Kidney (tissue), 14 donors: ENCODE data around the gene ZC3H13. TPM values are rescaled to one million over a fixed set of nuclear protein-coding genes. Genes with fewer than 3 reads are reported as not detected.

Experiments
- DNase-seq, 5 donors: peaks; one replicate each; pipeline ENCODE4 v3.0.0-alpha.2; 2013 to 2020
- FAIRE-seq: peaks from 2 replicates; lab custom pipeline; 2012; peaks lifted over from hg19 to GRCh38; lab: Jason Lieb, UNC
- H3K27ac ChIP-seq, 2 donors: one replicate each; pipeline ENCODE4 v1.7.0; 2013; ENCODE audit warnings: low read depth in 2 of 2, low read length in 2 of 2, inconsistent platforms in 1 of 2
- H3K27me3 ChIP-seq: one replicate; pipeline ENCODE4 v1.7.1; 2013; ENCODE audit warnings: low read length, inconsistent platforms; ENCODE audit not compliant: control insufficient read depth, insufficient read depth
- H3K36me3 ChIP-seq, 3 donors: one replicate each; pipeline versions ENCODE4 v1.7.0 to v1.7.1; 2013; ENCODE audit warnings: low read length in 3 of 3, control low read depth in 1 of 3, inconsistent platforms in 1 of 3; ENCODE audit not compliant: insufficient read depth in 3 of 3, control insufficient read depth in 2 of 3
- H3K4me1 ChIP-seq, 3 donors: one replicate each; pipeline versions ENCODE4 v1.7.0 to v1.7.1; 2013; ENCODE audit warnings: low read length in 3 of 3, inconsistent platforms in 1 of 3, low read depth in 1 of 3; ENCODE audit not compliant: control insufficient read depth in 2 of 3, insufficient read depth in 2 of 3
- H3K4me3 ChIP-seq, 3 donors: one replicate each; pipeline versions ENCODE4 v1.7.0 to v1.8.1; 2013; ENCODE audit warnings: low read length in 3 of 3, control low read depth in 1 of 3, inconsistent platforms in 1 of 3
- H3K9ac ChIP-seq, 3 donors: one replicate each; pipeline versions ENCODE4 v1.7.0 to v1.7.1; 2013; ENCODE audit warnings: low read length in 3 of 3, control low read depth in 1 of 3, inconsistent platforms in 1 of 3
- H3K9me3 ChIP-seq, 3 donors: one replicate each; pipeline versions ENCODE4 v1.7.0 to v1.7.1; 2013; ENCODE audit warnings: low read length in 3 of 3, control low read depth in 1 of 3, inconsistent platforms in 1 of 3; ENCODE audit not compliant: control insufficient read depth in 2 of 3, insufficient read depth in 1 of 3
- intact Hi-C: fragments of 100-400 bp; cut with DNase I; formaldehyde crosslinking; loops from one replicate; pipeline ENCODE4 v1.11.1; 2022
- polyA plus RNA-seq: library from polyadenylated mRNA; stranded (reverse); fragments of 350-450 nt; fragmentation: Illumina TruSeq; extraction: RNeasy Lipid Tissue Mini Kit (QIAGEN cat#74804); gene quantifications from one replicate; pipeline ENCODE4 v1.2.3, GENCODE V29; 2014; ENCODE audit warnings: low read depth, low replicate concordance; ENCODE audit not compliant: insufficient read depth
- total RNA-seq: library from RNA; stranded (reverse); fragmentation: NEBNext Ultra II Directional; extraction: Animal tissue kit (Norgen Biotek cat#: 25700); gene quantifications from one replicate; pipeline ENCODE4 v1.2.1, GENCODE V29; 2021
- TF ChIP-seq, protein P1 (sequence below): IDR thresholded peaks from 3 replicates; pipeline ENCODE4 v1.5.1; 2012; ENCODE audit warnings: mild to moderate bottlenecking, moderate library complexity, borderline replicate concordance; ENCODE audit not compliant: insufficient read depth; ENCODE audit errors: extremely low read depth
- donor health status: control.
- donor health status: control.
- donor health status: control.
- donor health status: control.
- donor health status: control.
- donor health status: DM: yes; HTN: yes; CAD: no.
- donor health status: Normal renal cell carcinoma (clear cell type).

ZC3H13 gene
- total and polyA plus RNA-seq, 2 donors from 2014 or later, result 6.4 to 53.1 TPM

DNA sequence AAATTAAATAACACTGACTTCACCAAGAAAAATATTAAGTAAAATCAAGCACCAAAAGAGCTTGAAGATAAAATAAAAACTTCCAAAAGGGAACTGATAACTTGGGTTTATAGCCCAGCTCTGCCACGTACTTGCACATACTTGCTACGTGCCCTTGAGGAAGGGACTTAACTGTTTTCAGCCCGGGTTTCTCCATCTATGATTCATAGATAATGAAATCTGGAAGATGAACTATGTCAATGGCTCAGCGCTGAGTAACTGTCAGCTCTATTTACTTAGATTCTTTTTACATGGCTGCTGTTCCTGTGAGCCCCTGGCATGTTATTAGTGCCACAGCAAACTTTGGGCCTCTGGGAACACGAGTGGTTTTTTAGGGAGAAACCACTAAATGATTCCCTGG lies 9.6 kb upstream of the ZC3H13 start:
- Histone ChIP-seq H3K27ac (no peak overlapping the region), H3K9me3 (no peaks in the 10 kb centered on the region), H3K4me1 (no peaks in the 10 kb centered on the region), H3K4me3 (no peak overlapping the region), H3K36me3 (no peaks in the 10 kb centered on the region), H3K27me3 (no peaks in the 10 kb centered on the region), H3K9ac (no peak overlapping the region)
- DNase-seq (no peak), FAIRE-seq (no peak)
- TF ChIP-seq, protein P1, sequence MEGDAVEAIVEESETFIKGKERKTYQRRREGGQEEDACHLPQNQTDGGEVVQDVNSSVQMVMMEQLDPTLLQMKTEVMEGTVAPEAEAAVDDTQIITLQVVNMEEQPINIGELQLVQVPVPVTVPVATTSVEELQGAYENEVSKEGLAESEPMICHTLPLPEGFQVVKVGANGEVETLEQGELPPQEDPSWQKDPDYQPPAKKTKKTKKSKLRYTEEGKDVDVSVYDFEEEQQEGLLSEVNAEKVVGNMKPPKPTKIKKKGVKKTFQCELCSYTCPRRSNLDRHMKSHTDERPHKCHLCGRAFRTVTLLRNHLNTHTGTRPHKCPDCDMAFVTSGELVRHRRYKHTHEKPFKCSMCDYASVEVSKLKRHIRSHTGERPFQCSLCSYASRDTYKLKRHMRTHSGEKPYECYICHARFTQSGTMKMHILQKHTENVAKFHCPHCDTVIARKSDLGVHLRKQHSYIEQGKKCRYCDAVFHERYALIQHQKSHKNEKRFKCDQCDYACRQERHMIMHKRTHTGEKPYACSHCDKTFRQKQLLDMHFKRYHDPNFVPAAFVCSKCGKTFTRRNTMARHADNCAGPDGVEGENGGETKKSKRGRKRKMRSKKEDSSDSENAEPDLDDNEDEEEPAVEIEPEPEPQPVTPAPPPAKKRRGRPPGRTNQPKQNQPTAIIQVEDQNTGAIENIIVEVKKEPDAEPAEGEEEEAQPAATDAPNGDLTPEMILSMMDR, result no peak
- intact Hi-C loops, result no loop called here

DNA sequence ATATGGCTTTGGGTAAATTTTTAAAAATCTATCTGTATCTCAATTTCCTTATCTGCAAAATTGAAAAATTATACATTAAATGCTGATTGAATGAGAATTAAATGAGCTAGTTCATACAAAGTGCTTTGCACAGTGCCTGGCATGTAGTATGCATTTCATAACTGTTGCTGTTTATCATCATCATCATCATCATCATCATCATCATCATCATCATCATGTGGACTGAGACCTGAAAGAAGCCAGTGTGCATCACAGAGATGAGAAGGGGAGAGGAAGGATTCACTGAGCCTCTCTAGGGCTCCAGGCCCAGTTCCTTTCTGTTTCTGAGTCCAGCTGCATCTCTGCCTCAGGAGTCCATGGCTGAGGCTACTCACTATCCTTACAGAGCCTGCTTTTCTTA lies 6.9 kb upstream of the ZC3H13 start:
- DNase-seq (no peak), FAIRE-seq (no peak)
- Histone ChIP-seq H3K27me3 (no peaks in the 10 kb centered on the region), H3K4me3 (no peak overlapping the region), H3K4me1 (no peaks in the 10 kb centered on the region), H3K9ac (no peak overlapping the region), H3K27ac (no peak overlapping the region), H3K9me3 (no peaks in the 10 kb centered on the region), H3K36me3 (no peaks in the 10 kb centered on the region)
- intact Hi-C loops, result no loop called here
- TF ChIP-seq, protein P1, result no peak

DNA sequence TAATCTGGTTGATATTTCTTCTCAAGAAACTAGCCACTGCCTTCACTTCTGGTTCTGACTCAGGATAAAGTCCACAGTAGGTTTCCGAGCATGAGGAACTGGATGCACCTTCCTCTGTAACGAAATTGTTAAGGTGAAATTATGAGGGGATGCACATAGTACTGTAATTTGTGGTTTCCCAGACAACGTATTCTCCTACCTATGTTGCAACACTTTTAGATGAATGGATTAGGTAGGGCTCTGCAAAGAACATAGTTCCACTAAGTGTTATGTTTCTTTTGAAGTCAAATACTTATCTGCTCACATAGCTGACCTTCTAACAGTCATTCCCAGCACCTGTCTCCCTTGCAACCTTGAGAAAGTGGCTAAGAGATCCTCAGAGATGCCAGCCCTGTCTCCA lies 5.7 kb upstream of the ZC3H13 start:
- H3K4me1 ChIP-seq, result peaks cover 0 to 2% (median 0%) of the 10 kb centered on the region in 3 donors
- no peaks in the 10 kb centered on the region for H3K27me3 ChIP-seq
- DNase-seq, result no peak
- H3K9ac ChIP-seq, result no peak overlapping the region
- intact Hi-C loops, result no loop called here
- H3K4me3 ChIP-seq, result no peak overlapping the region
- H3K27ac ChIP-seq, result no peak overlapping the region
- no peaks in the 10 kb centered on the region for H3K9me3 ChIP-seq
- H3K36me3 ChIP-seq, result no peaks in the 10 kb centered on the region
- FAIRE-seq, result no peak
- TF ChIP-seq, protein P1, result no peak
